Measurements from ENCODE around the gene MEGF10.

The MEGF10 gene

GRCh38 chr5:127337876-127338275, 47.3 kb downstream of the MEGF10 start:
- no peak for TF ChIP-seq CTCF (IDR thresholded peaks at IDR 0.05; ENCODE audit: control extremely low read depth, extremely low read depth, low read depth, missing control alignments)
- POLR2A ChIA-PET: no interaction called here
- CTCF ChIA-PET: interaction anchor here (1.7 kb wide), 1 partner anchor 20 kb away, joined by 4 read pairs; no protein-coding TSS in a partner anchor
- no peak for DNase-seq (ENCODE audit: extremely low spot score)

DNA sequence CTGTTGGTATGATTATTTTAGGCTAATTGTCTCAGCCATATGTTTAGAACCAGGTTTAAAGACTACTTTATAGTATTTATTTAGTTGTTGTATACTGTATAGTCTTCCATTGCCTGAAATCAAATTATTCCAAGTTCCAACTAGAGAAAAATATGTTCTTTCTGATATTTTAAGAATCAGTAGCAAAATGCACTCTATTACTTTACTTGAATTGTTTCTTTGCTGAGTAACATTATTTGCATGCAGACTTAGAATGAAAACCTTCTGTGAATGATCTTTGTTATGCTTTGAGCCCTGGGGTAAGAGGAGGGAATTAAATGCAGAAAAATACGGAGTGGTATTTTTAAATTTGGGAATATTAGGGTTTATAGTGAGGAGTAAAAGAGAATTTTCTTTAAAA, 47.9 kb downstream of the MEGF10 start:
- ChIA-PET CTCF (interaction anchor here (0.9 kb wide), 1 partner anchor 10 kb away, joined by 3 read pairs; no protein-coding TSS in a partner anchor), POLR2A (no interaction called here)
- DNase-seq (ENCODE audit: extremely low spot score): no peak
- TF ChIP-seq CTCF (IDR thresholded peaks at IDR 0.05; ENCODE audit: control extremely low read depth, extremely low read depth, low read depth, missing control alignments): no peak

GRCh38 chr5:127340606-127341005, 50.0 kb downstream of the MEGF10 start:
- DNase-seq (ENCODE audit: extremely low spot score): no peak
- ChIA-PET POLR2A (no interaction called here), CTCF (no interaction called here)
- TF ChIP-seq CTCF (IDR thresholded peaks at IDR 0.05; ENCODE audit: control extremely low read depth, extremely low read depth, low read depth, missing control alignments): no peak

- CTCF ChIA-PET: no interaction called here
These were observed 51.8 kb downstream of the MEGF10 start for GRCh38 chr5:127342364-127342763.

DNA sequence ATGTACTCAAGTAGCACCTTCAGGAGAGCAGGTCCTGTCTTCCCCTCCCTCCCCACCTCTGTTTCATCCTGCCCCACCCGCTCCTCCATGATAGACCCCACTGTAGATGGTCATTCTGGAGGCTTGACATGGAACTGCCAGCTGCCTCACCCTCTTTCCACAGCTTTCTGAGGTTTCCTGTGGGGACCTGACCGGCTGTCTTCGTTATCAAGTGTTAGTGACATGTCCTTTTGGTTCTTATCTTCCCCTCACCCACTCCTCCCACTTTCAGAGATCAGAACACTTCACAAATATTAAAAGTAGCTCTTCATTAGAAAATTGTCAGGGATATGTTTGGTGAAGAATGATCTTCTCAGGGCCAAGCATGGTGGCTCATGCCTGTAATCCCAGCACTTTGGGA, 52.7 kb downstream of the MEGF10 start:
- ChIA-PET CTCF (interaction anchor here (0.7 to 1.0 kb wide), 2 partner anchors 11 to 14 kb away, joined by 3 read pairs; no protein-coding TSS in a partner anchor), POLR2A (no interaction called here)
- no peak for DNase-seq (ENCODE audit: extremely low spot score)
- TF ChIP-seq CTCF (IDR thresholded peaks at IDR 0.05; ENCODE audit: control extremely low read depth, extremely low read depth, low read depth, missing control alignments): no peak

More at GRCh38 chr5:127342364-127342763, 51.8 kb downstream of the MEGF10 start:
- DNase-seq (ENCODE audit: extremely low spot score): no peak
- TF ChIP-seq CTCF (IDR thresholded peaks at IDR 0.05; ENCODE audit: control extremely low read depth, extremely low read depth, low read depth, missing control alignments): no peak
- POLR2A ChIA-PET: no interaction called here

GRCh38 chr5:127343866-127344265, 53.3 kb downstream of the MEGF10 start:
- DNase-seq (ENCODE audit: extremely low spot score): no peak
- POLR2A ChIA-PET: no interaction called here
- TF ChIP-seq CTCF (IDR thresholded peaks at IDR 0.05; ENCODE audit: control extremely low read depth, extremely low read depth, low read depth, missing control alignments): no peak
- CTCF ChIA-PET: interaction anchor here (0.7 to 1.0 kb wide), 2 partner anchors 10 to 14 kb away, joined by 3 read pairs; no protein-coding TSS in a partner anchor

GRCh38 chr5:127344931-127345330, 54.3 kb downstream of the MEGF10 start:
- no peak for DNase-seq (ENCODE audit: extremely low spot score)
- CTCF ChIA-PET: no interaction called here
- no peak for TF ChIP-seq CTCF (IDR thresholded peaks at IDR 0.05; ENCODE audit: control extremely low read depth, extremely low read depth, low read depth, missing control alignments)
- POLR2A ChIA-PET: no interaction called here

Measured in GM10248 (cell line).